Measurements from ENCODE around the gene GLE1.

The GLE1 gene

DNA sequence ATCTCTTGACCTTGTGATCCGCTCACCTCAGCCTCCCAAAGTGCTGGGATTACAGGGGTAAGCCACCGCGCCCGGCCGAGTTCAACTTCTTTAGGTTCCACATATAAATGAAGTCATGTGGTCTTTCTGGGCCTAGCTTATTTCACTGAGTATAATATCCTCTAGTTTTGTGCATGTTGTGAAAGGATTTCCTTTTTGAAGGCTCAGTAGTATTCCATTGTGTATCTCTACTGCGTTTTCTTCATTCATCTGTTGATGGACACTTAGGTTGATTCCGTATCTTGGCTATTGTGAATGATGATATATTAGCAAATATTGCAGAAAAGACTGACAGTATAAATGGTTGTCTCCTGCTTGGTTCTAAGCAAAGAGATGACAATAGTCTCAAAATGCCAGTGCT is 28.7 kb upstream of the GLE1 start:
- Histone ChIP-seq H3K27ac (ENCODE audit: insufficient read depth, low read length, poor library complexity, severe bottlenecking) (no peak overlapping the region), H3K27me3 (replicated peaks; ENCODE audit: control insufficient read depth, insufficient read depth, low read length, poor library complexity, severe bottlenecking) (no peaks in the 10 kb centered on the region), H3K4me3 (ENCODE audit: insufficient read depth, low read depth, low read length, poor library complexity, severe bottlenecking) (no peak overlapping the region), H3K36me3 (ENCODE audit: control insufficient read depth, insufficient read depth, low read length) (peaks cover 36% of the 10 kb centered on the region), H3K4me1 (ENCODE audit: control insufficient read depth, insufficient read depth, low read length, poor library complexity, severe bottlenecking) (no peaks in the 10 kb centered on the region), H3K9me3 (ENCODE audit: control insufficient read depth, low read length) (no peaks in the 10 kb centered on the region)
- DNase-seq: no peak

DNA sequence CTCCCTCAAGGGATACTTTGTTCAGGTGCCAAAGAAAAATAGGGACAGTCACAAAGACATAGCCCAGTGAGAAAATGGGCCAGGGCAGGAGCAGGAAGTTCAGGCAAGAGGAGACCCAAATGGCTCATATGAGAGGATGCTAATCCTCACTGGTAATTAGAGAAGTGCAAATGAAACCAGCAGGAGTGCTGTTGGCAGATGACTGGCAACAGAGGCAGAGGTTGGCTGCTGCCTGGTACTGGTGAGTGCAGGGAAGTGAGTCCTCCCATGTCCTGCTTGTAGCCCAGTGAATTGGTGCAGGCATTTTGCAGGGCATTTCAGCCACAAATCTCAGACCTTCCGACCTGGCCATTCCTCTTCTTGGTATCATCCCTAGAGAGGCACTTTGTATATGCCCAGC is 25.3 kb upstream of the GLE1 start:
- no peaks in the 10 kb centered on the region for H3K27me3 ChIP-seq (replicated peaks; ENCODE audit: control insufficient read depth, insufficient read depth, low read length, poor library complexity, severe bottlenecking)
- no peaks in the 10 kb centered on the region for H3K4me1 ChIP-seq (ENCODE audit: control insufficient read depth, insufficient read depth, low read length, poor library complexity, severe bottlenecking)
- peaks cover 46% of the 10 kb centered on the region for H3K36me3 ChIP-seq (ENCODE audit: control insufficient read depth, insufficient read depth, low read length)
- no peaks in the 10 kb centered on the region for H3K9me3 ChIP-seq (ENCODE audit: control insufficient read depth, low read length)
- H3K4me3 ChIP-seq (ENCODE audit: insufficient read depth, low read depth, low read length, poor library complexity, severe bottlenecking): no peak overlapping the region
- no peak for DNase-seq
- no peak overlapping the region for H3K27ac ChIP-seq (ENCODE audit: insufficient read depth, low read length, poor library complexity, severe bottlenecking)

GRCh38 chr9:128481561-128481960 is 23.0 kb upstream of the GLE1 start:
- DNase-seq: no peak
- no peak overlapping the region for H3K27ac ChIP-seq (ENCODE audit: insufficient read depth, low read length, poor library complexity, severe bottlenecking)
- peaks cover 61% of the 10 kb centered on the region for H3K36me3 ChIP-seq (ENCODE audit: control insufficient read depth, insufficient read depth, low read length)
- H3K4me3 ChIP-seq (ENCODE audit: insufficient read depth, low read depth, low read length, poor library complexity, severe bottlenecking): no peak overlapping the region
- no peaks in the 10 kb centered on the region for H3K9me3 ChIP-seq (ENCODE audit: control insufficient read depth, low read length)
- H3K4me1 ChIP-seq (ENCODE audit: control insufficient read depth, insufficient read depth, low read length, poor library complexity, severe bottlenecking): no peaks in the 10 kb centered on the region
- no peaks in the 10 kb centered on the region for H3K27me3 ChIP-seq (replicated peaks; ENCODE audit: control insufficient read depth, insufficient read depth, low read length, poor library complexity, severe bottlenecking)

GRCh38 chr9:128482186-128482585 is 22.3 kb upstream of the GLE1 start:
- H3K36me3 ChIP-seq (ENCODE audit: control insufficient read depth, insufficient read depth, low read length): peaks cover 67% of the 10 kb centered on the region
- no peak overlapping the region for H3K27ac ChIP-seq (ENCODE audit: insufficient read depth, low read length, poor library complexity, severe bottlenecking)
- H3K4me1 ChIP-seq (ENCODE audit: control insufficient read depth, insufficient read depth, low read length, poor library complexity, severe bottlenecking): no peaks in the 10 kb centered on the region
- DNase-seq: no peak
- no peaks in the 10 kb centered on the region for H3K9me3 ChIP-seq (ENCODE audit: control insufficient read depth, low read length)
- no peak overlapping the region for H3K4me3 ChIP-seq (ENCODE audit: insufficient read depth, low read depth, low read length, poor library complexity, severe bottlenecking)
- H3K27me3 ChIP-seq (replicated peaks; ENCODE audit: control insufficient read depth, insufficient read depth, low read length, poor library complexity, severe bottlenecking): no peaks in the 10 kb centered on the region

DNA sequence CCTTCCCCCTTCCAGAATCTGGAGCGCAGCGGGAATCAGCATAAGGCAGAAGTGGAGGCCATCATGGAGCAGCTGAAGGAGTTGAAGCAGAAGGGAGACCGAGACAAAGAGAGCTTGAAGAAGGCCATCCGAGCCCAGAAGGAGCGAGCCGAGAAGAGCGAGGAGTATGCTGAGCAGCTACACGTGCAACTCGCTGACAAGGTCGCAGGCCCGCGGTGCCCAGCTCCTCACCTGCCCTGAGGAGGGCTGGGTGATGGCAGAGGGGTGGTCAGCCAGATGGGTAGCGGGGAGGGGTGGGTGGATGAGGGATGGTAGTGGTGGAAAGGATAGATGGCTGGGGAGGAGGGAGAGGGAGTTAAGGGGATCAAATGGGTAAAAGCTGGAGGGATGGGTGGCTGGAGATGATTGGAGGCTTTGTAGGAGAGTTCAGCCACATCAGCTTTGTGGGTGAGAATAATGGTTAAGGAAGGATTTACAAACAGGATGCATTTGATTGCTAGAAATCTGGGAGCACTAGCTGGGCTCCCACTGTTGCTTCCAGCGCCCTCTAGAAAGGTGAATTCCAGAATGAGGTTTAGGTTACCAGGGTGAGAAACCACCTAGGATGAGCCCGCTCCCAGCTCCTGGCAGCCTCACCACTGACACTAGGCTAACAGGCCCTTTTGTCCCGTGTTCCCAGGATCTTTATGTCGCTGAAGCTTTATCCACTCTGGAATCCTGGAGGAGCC is 19.7 kb upstream of the GLE1 start:
- DNase-seq: no peak
- Histone ChIP-seq H3K27me3 (replicated peaks; ENCODE audit: control insufficient read depth, insufficient read depth, low read length, poor library complexity, severe bottlenecking) (no peaks in the 10 kb centered on the region), H3K27ac (ENCODE audit: insufficient read depth, low read length, poor library complexity, severe bottlenecking) (no peak overlapping the region), H3K4me1 (ENCODE audit: control insufficient read depth, insufficient read depth, low read length, poor library complexity, severe bottlenecking) (no peaks in the 10 kb centered on the region), H3K4me3 (ENCODE audit: insufficient read depth, low read depth, low read length, poor library complexity, severe bottlenecking) (no peak overlapping the region), H3K9me3 (ENCODE audit: control insufficient read depth, low read length) (no peaks in the 10 kb centered on the region), H3K36me3 (ENCODE audit: control insufficient read depth, insufficient read depth, low read length) (peaks cover 67% of the 10 kb centered on the region)

DNA sequence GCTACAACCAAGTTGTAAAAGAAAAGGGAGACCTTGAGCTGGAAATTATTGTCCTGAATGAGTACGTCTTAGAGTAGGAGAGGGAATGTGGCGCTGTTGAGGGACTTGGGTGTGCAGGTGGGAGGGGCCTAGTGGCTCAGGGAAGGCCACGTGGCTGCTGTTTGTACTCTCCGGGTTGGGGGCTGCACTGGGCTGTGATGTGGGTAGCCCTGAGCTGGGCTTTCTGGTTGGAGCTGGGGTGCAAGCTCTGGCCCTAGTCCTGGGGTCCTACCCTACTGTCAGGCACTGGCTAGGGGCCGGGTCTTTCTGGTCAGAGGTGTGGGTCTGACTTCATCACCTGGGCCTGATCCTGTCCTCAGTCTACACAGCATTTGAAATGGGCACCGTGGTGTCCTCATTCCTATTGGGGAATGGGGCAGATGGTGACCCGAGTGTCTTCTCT is 19.1 kb upstream of the GLE1 start:
- H3K4me1 ChIP-seq (ENCODE audit: control insufficient read depth, insufficient read depth, low read length, poor library complexity, severe bottlenecking): no peaks in the 10 kb centered on the region
- H3K36me3 ChIP-seq (ENCODE audit: control insufficient read depth, insufficient read depth, low read length): peaks cover 62% of the 10 kb centered on the region
- no peaks in the 10 kb centered on the region for H3K9me3 ChIP-seq (ENCODE audit: control insufficient read depth, low read length)
- no peaks in the 10 kb centered on the region for H3K27me3 ChIP-seq (replicated peaks; ENCODE audit: control insufficient read depth, insufficient read depth, low read length, poor library complexity, severe bottlenecking)
- no peak overlapping the region for H3K27ac ChIP-seq (ENCODE audit: insufficient read depth, low read length, poor library complexity, severe bottlenecking)
- no peak for DNase-seq
- H3K4me3 ChIP-seq (ENCODE audit: insufficient read depth, low read depth, low read length, poor library complexity, severe bottlenecking): no peak overlapping the region

GRCh38 chr9:128486201-128486600 is 18.3 kb upstream of the GLE1 start:
- H3K4me3 ChIP-seq (ENCODE audit: insufficient read depth, low read depth, low read length, poor library complexity, severe bottlenecking): no peak overlapping the region
- H3K27me3 ChIP-seq (replicated peaks; ENCODE audit: control insufficient read depth, insufficient read depth, low read length, poor library complexity, severe bottlenecking): no peaks in the 10 kb centered on the region
- no peaks in the 10 kb centered on the region for H3K4me1 ChIP-seq (ENCODE audit: control insufficient read depth, insufficient read depth, low read length, poor library complexity, severe bottlenecking)
- DNase-seq: no peak
- no peaks in the 10 kb centered on the region for H3K9me3 ChIP-seq (ENCODE audit: control insufficient read depth, low read length)
- no peak overlapping the region for H3K27ac ChIP-seq (ENCODE audit: insufficient read depth, low read length, poor library complexity, severe bottlenecking)
- peaks cover 62% of the 10 kb centered on the region for H3K36me3 ChIP-seq (ENCODE audit: control insufficient read depth, insufficient read depth, low read length)

GRCh38 chr9:128493424-128493823 is 11.1 kb upstream of the GLE1 start:
- Histone ChIP-seq H3K27ac (ENCODE audit: insufficient read depth, low read length, poor library complexity, severe bottlenecking) (no peak overlapping the region), H3K4me3 (ENCODE audit: insufficient read depth, low read depth, low read length, poor library complexity, severe bottlenecking) (no peak overlapping the region), H3K27me3 (replicated peaks; ENCODE audit: control insufficient read depth, insufficient read depth, low read length, poor library complexity, severe bottlenecking) (no peaks in the 10 kb centered on the region), H3K4me1 (ENCODE audit: control insufficient read depth, insufficient read depth, low read length, poor library complexity, severe bottlenecking) (no peaks in the 10 kb centered on the region), H3K9me3 (ENCODE audit: control insufficient read depth, low read length) (no peaks in the 10 kb centered on the region), H3K36me3 (ENCODE audit: control insufficient read depth, insufficient read depth, low read length) (peaks cover 44% of the 10 kb centered on the region)
- DNase-seq: no peak

- no peaks in the 10 kb centered on the region for H3K4me1 ChIP-seq (ENCODE audit: control insufficient read depth, insufficient read depth, low read length, poor library complexity, severe bottlenecking)
- H3K9me3 ChIP-seq (ENCODE audit: control insufficient read depth, low read length): no peaks in the 10 kb centered on the region
- H3K27ac ChIP-seq (ENCODE audit: insufficient read depth, low read length, poor library complexity, severe bottlenecking): no peak overlapping the region
- H3K4me3 ChIP-seq (ENCODE audit: insufficient read depth, low read depth, low read length, poor library complexity, severe bottlenecking): no peak overlapping the region
- no peaks in the 10 kb centered on the region for H3K27me3 ChIP-seq (replicated peaks; ENCODE audit: control insufficient read depth, insufficient read depth, low read length, poor library complexity, severe bottlenecking)
- peaks cover 50% of the 10 kb centered on the region for H3K36me3 ChIP-seq (ENCODE audit: control insufficient read depth, insufficient read depth, low read length)
- DNase-seq: no peak
Measured at GRCh38 chr9:128494108-128494745, 10.3 kb upstream of the GLE1 start.

- no peak overlapping the region for H3K27ac ChIP-seq (ENCODE audit: insufficient read depth, low read length, poor library complexity, severe bottlenecking)
- H3K27me3 ChIP-seq (replicated peaks; ENCODE audit: control insufficient read depth, insufficient read depth, low read length, poor library complexity, severe bottlenecking): no peaks in the 10 kb centered on the region
- DNase-seq: no peak
- H3K9me3 ChIP-seq (ENCODE audit: control insufficient read depth, low read length): no peaks in the 10 kb centered on the region
- no peaks in the 10 kb centered on the region for H3K4me1 ChIP-seq (ENCODE audit: control insufficient read depth, insufficient read depth, low read length, poor library complexity, severe bottlenecking)
- peaks cover 48% of the 10 kb centered on the region for H3K36me3 ChIP-seq (ENCODE audit: control insufficient read depth, insufficient read depth, low read length)
- H3K4me3 ChIP-seq (ENCODE audit: insufficient read depth, low read depth, low read length, poor library complexity, severe bottlenecking): no peak overlapping the region
Measured at GRCh38 chr9:128494746-128495129, 9.8 kb upstream of the GLE1 start.

Data from effector memory CD4-positive, alpha-beta T cell (primary cell).